HEK293 (cell line): ENCODE results near the gene TEF.

Experiments used
- HIC1 ChIP-seq: fragments of 450-650 bp; formaldehyde crosslinking; IDR thresholded peaks from 2 replicates; pipeline ENCODE4 v1.5.1; 2016; ENCODE audit warnings: missing biosample characterization, missing genetic modification characterization
- KLF1 ChIP-seq: fragments of 450-650 bp; formaldehyde crosslinking; IDR thresholded peaks from 2 replicates; pipeline ENCODE4 v1.5.1; 2016; ENCODE audit warnings: missing biosample characterization, missing genetic modification characterization
- KLF16 ChIP-seq: fragments of 450-650 bp; formaldehyde crosslinking; IDR thresholded peaks from 2 replicates; pipeline ENCODE4 v1.5.1; 2017; ENCODE audit warnings: missing biosample characterization, missing genetic modification characterization
- MZF1 ChIP-seq: fragments of 450-650 bp; formaldehyde crosslinking; IDR thresholded peaks from 2 replicates; pipeline ENCODE4 v1.5.1; 2017; ENCODE audit warnings: missing biosample characterization, missing genetic modification characterization, borderline replicate concordance
- PRDM1 ChIP-seq: fragments of 450-650 bp; formaldehyde crosslinking; IDR thresholded peaks from 2 replicates; pipeline ENCODE4; 2016; ENCODE audit warnings: missing biosample characterization, missing genetic modification characterization
- PRDM10 ChIP-seq: fragments of 450-650 bp; formaldehyde crosslinking; IDR thresholded peaks from 2 replicates; pipeline ENCODE4 v1.5.1; 2016; ENCODE audit warnings: missing biosample characterization, missing genetic modification characterization
- TSHZ1 ChIP-seq: fragments of 450-650 bp; formaldehyde crosslinking; IDR thresholded peaks from 2 replicates; pipeline ENCODE4 v1.5.1; 2016; ENCODE audit warnings: missing biosample characterization, missing genetic modification characterization, borderline replicate concordance
- ZBTB10 ChIP-seq: fragments of 450-650 bp; formaldehyde crosslinking; IDR thresholded peaks from 2 replicates; pipeline ENCODE4 v1.5.1; 2016; ENCODE audit warnings: missing biosample characterization, missing genetic modification characterization
- ZBTB21 ChIP-seq: fragments of 450-650 bp; formaldehyde crosslinking; IDR thresholded peaks from 2 replicates; pipeline ENCODE4 v1.5.1; 2017; ENCODE audit warnings: missing biosample characterization, missing genetic modification characterization
- ZEB2 ChIP-seq: fragments of 450-650 bp; formaldehyde crosslinking; IDR thresholded peaks from 2 replicates; pipeline ENCODE4 v1.5.1; 2016; ENCODE audit warnings: missing biosample characterization, missing genetic modification characterization
- ZFP69B ChIP-seq: fragments of 450-650 bp; formaldehyde crosslinking; IDR thresholded peaks from 2 replicates; pipeline ENCODE4 v1.5.1; 2016; ENCODE audit warnings: missing biosample characterization, missing genetic modification characterization
- ZNF155 ChIP-seq: fragments of 450-650 bp; formaldehyde crosslinking; IDR thresholded peaks from 2 replicates; pipeline ENCODE4 v1.5.1; 2016; ENCODE audit warnings: missing biosample characterization, missing genetic modification characterization
- ZNF175 ChIP-seq: fragments of 450-650 bp; formaldehyde crosslinking; IDR thresholded peaks from 2 replicates; pipeline ENCODE4 v1.5.1; 2016; ENCODE audit warnings: missing biosample characterization, missing genetic modification characterization
- ZNF214 ChIP-seq: fragments of 450-650 bp; formaldehyde crosslinking; IDR thresholded peaks from 2 replicates; pipeline ENCODE4 v1.5.1; 2017; ENCODE audit warnings: missing biosample characterization, mild to moderate bottlenecking, missing genetic modification characterization, borderline replicate concordance
- ZNF302 ChIP-seq: fragments of 450-650 bp; formaldehyde crosslinking; IDR thresholded peaks from 2 replicates; pipeline ENCODE4 v1.5.1; 2016; ENCODE audit warnings: missing biosample characterization, missing genetic modification characterization, low read depth
- ZNF362 ChIP-seq: fragments of 450-650 bp; formaldehyde crosslinking; IDR thresholded peaks from 2 replicates; pipeline ENCODE4 v1.5.1; 2016; ENCODE audit warnings: missing biosample characterization, missing genetic modification characterization
- ZNF433 ChIP-seq: fragments of 450-650 bp; formaldehyde crosslinking; IDR thresholded peaks from 2 replicates; pipeline ENCODE4 v1.5.1; 2016; ENCODE audit warnings: missing biosample characterization, missing genetic modification characterization, low read depth
- ZNF514 ChIP-seq: fragments of 450-650 bp; formaldehyde crosslinking; IDR thresholded peaks from 2 replicates; pipeline ENCODE4 v1.5.1; 2016; ENCODE audit warnings: missing biosample characterization, missing genetic modification characterization
- ZNF555 ChIP-seq: fragments of 450-650 bp; formaldehyde crosslinking; conservative IDR thresholded peaks from 2 replicates; pipeline ENCODE4 v1.5.1; 2017; ENCODE audit warnings: missing biosample characterization, mild to moderate bottlenecking, missing genetic modification characterization, inconsistent platforms
- ZNF558 ChIP-seq: fragments of 450-650 bp; formaldehyde crosslinking; IDR thresholded peaks from 2 replicates; pipeline ENCODE4 v1.5.1; 2016; ENCODE audit warnings: missing biosample characterization, missing genetic modification characterization
- ZNF623 ChIP-seq: fragments of 450-650 bp; formaldehyde crosslinking; IDR thresholded peaks from 2 replicates; pipeline ENCODE4 v1.5.1; 2016; ENCODE audit warnings: missing biosample characterization, missing genetic modification characterization
- ZNF664 ChIP-seq: fragments of 450-650 bp; formaldehyde crosslinking; IDR thresholded peaks from 2 replicates; pipeline ENCODE4 v1.5.1; 2016; ENCODE audit warnings: missing biosample characterization, missing genetic modification characterization
- ZNF707 ChIP-seq: fragments of 450-650 bp; formaldehyde crosslinking; IDR thresholded peaks from 2 replicates; pipeline ENCODE4 v1.5.1; 2016; ENCODE audit warnings: missing biosample characterization, missing genetic modification characterization
- ZNF776 ChIP-seq: fragments of 450-650 bp; formaldehyde crosslinking; IDR thresholded peaks from 2 replicates; pipeline ENCODE4 v1.5.0; 2017; ENCODE audit warnings: missing biosample characterization, missing genetic modification characterization, borderline replicate concordance
- ZSCAN18 ChIP-seq: fragments of 450-650 bp; formaldehyde crosslinking; IDR thresholded peaks from 2 replicates; pipeline ENCODE4 v1.5.1; 2016; ENCODE audit warnings: missing biosample characterization, missing genetic modification characterization

TEF gene

GRCh38 chr22:41448189-41448808, 66.6 kb downstream of the TEF start (continued):
- TF ChIP-seq ZSCAN18, result no peak
- TF ChIP-seq ZNF302, result no peak
- TF ChIP-seq ZFP69B (tag by site-specific recombination), result peak; percentile 25
- no peak; the same call in 1 of the 2 replicates for TF ChIP-seq ZNF558 (tag by site-specific recombination)
- TF ChIP-seq ZNF362 (tag by site-specific recombination), result peak; percentile 9
- peak; percentile 99 for TF ChIP-seq ZBTB21 (tag by site-specific recombination)
- no peak for TF ChIP-seq ZNF514
- peak; percentile 98 for TF ChIP-seq PRDM1
- no peak; the same call in 1 of the 2 replicates for TF ChIP-seq MZF1 (tag by site-specific recombination)
- TF ChIP-seq ZNF707 (tag by site-specific recombination), result no peak
- peak; percentile 68; the same call in 1 of the 2 replicates for TF ChIP-seq TSHZ1 (tag by site-specific recombination)
- no peak for TF ChIP-seq ZNF214 (tag by site-specific recombination)
- peak; percentile 89 for TF ChIP-seq PRDM10 (tag by site-specific recombination)
- no peak for TF ChIP-seq ZNF664
- TF ChIP-seq KLF16 (tag by site-specific recombination), result peak; percentile 97
- TF ChIP-seq ZBTB10 (tag by site-specific recombination), result peak; percentile 99
- no peak for TF ChIP-seq ZNF155 (tag by site-specific recombination)
- TF ChIP-seq ZNF623, result peak; percentile 57; the same call in 1 of the 2 replicates
- TF ChIP-seq HIC1 (tag by site-specific recombination), result peak; percentile 100
- no peak for TF ChIP-seq ZNF555
- TF ChIP-seq ZEB2 (tag by site-specific recombination), result peak; percentile 98
- no peak for TF ChIP-seq ZNF433 (tag by site-specific recombination)
- TF ChIP-seq ZNF776 (tag by site-specific recombination), result no peak
- no peak for TF ChIP-seq ZNF175 (tag by site-specific recombination)
- TF ChIP-seq KLF1 (tag by site-specific recombination), result peak; percentile 61
